Measurements from ENCODE around the gene KCNA3.
"Not testable (repeated sequence)": the region's sequence is repeated elsewhere in the genome, so short reads cannot be mapped to it uniquely, and the experiment has no call there.

The KCNA3 gene

DNA sequence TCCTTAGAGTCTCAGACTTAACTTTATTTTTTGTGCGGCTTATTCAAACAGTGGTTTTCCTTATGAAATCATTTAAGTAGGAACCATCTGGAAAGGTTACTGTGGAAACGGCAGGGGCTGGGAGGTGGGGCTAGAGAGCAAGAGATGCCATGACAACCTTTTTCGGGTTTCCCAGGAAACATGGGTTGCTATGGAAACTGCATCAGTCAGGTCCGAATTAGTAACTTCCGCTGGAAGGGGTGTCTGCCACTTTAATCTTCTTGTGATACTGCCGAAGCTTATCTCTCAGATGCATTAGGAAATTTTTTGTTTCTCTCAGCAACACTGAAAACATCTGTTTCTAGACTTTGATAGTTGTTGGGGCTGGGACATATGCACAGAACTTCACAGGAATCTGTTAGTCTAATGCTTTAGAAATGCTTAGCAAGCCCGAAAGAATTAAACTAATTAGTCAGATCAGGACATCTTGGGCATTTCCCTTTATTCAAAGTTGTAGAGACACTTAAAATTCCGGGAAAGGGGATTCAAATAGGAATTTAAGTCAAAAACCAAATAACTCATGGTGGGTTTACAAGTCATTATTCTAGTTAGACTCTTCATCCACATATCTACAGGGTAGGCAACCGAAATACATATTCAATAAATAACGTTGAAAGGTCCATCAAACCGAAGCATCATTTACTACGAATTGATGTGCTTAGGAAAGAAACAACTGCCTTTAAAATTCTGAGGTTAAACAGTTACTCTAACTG is 2.6 kb downstream of the KCNA3 start:
- TF ChIP-seq CTCF (IDR thresholded peaks at IDR 0.05) (no peak), ZFX (IDR thresholded peaks at IDR 0.05; ENCODE audit: borderline replicate concordance) (no peak)
- H3K27ac ChIP-seq: no peak overlapping the region

- TF ChIP-seq CTCF (IDR thresholded peaks at IDR 0.05) (no peak), ZFX (IDR thresholded peaks at IDR 0.05; ENCODE audit: borderline replicate concordance) (no peak)
- no peak overlapping the region for H3K27ac ChIP-seq
Measured at GRCh38 chr1:110671361-110671760, 3.4 kb downstream of the KCNA3 start.

- TF ChIP-seq CTCF (IDR thresholded peaks at IDR 0.05): no peak
- no peak for TF ChIP-seq ZFX (IDR thresholded peaks at IDR 0.05; ENCODE audit: borderline replicate concordance)
- no peak overlapping the region for H3K27ac ChIP-seq
Measured at GRCh38 chr1:110668549-110668948, 6.2 kb downstream of the KCNA3 start.

DNA sequence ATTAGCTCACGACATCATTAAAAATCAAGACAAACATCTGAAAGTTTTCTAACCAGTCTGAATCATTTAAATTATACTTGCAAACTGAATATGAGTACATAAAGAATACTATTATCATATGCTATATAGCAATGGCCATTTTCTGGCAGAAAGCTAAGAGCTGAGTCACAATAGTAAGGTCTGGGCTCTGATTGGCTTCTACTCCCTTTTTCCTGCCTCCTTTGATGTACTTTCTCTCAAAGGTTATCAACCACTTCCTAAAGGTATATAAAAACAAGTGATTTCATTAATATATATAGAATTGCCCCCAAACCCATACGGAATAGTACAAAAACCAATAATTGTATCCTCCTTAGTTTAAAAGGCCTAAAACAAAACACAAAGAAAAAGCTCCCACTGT is 7.0 kb downstream of the KCNA3 start:
- H3K27ac ChIP-seq: no peak overlapping the region
- no peak for TF ChIP-seq ZFX (IDR thresholded peaks at IDR 0.05; ENCODE audit: borderline replicate concordance)
- no peak for TF ChIP-seq CTCF (IDR thresholded peaks at IDR 0.05)

DNA sequence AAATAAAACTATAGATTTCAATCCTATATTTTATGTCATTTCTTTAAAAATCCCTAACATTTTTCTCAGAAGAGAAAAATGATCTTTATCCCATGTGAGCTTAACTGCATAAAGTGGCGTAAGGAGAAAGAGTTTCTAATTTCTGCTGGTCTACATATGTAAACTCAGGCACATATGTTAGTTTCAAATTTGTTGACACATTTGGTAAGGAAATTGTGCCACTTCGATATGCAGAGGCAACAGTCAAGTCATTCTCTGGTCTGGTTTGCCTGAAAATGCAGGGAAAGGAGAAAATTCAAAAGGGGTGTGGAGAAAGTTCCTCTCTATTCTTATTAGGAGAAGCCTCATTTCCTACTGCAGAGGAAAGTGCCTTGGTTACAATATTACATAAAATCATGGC is 11.5 kb downstream of the KCNA3 start:
- no peak for TF ChIP-seq CTCF (IDR thresholded peaks at IDR 0.05)
- TF ChIP-seq ZFX (IDR thresholded peaks at IDR 0.05; ENCODE audit: borderline replicate concordance): no peak
- no peak overlapping the region for H3K27ac ChIP-seq

GRCh38 chr1:110659559-110659958 is 15.2 kb downstream of the KCNA3 start:
- not testable (repeated sequence) for H3K27ac ChIP-seq

- no peak for TF ChIP-seq CTCF (IDR thresholded peaks at IDR 0.05)
- no peak for TF ChIP-seq ZFX (IDR thresholded peaks at IDR 0.05; ENCODE audit: borderline replicate concordance)
- no peak overlapping the region for H3K27ac ChIP-seq
Measured at GRCh38 chr1:110657351-110657750, 17.4 kb downstream of the KCNA3 start.

GRCh38 chr1:110650609-110651008 is 24.1 kb downstream of the KCNA3 start:
- no peak overlapping the region for H3K27ac ChIP-seq
- TF ChIP-seq ZFX (IDR thresholded peaks at IDR 0.05; ENCODE audit: borderline replicate concordance): no peak
- no peak for TF ChIP-seq CTCF (IDR thresholded peaks at IDR 0.05)

Data from 22Rv1 (cell line).